GM23338 (cell line): Measurements from ENCODE around the gene CDC45. TPM values are rescaled to one million over a fixed set of nuclear protein-coding genes. Genes with fewer than 3 reads are reported as not detected.

Experiments
- ATAC-seq: fragments of 200-7000 bp; cut with Tn5 transposase; 3 replicates; pipeline ENCODE4 v1.9.1; 2020
- DNase-seq: peaks from one replicate; pipeline ENCODE4 v3.0.0-alpha.2; 2015; ENCODE audit warnings: low spot score
- H2AFZ ChIP-seq: fragments of 200-600 bp; sonication (generic); 2 replicates; pipeline ENCODE4 v1.8.0; 2016; ENCODE audit warnings: antibody characterized with exemption, mild to moderate bottlenecking, moderate library complexity
- H3F3A ChIP-seq: fragments of 200-600 bp; sonication (generic); replicated peaks from 2 replicates; pipeline ENCODE4 v1.8.0; 2017; ENCODE audit warnings: antibody characterized with exemption, mixed run types, low read depth
- H3K27ac ChIP-seq: fragments of 200-600 bp; sonication (generic); 2 replicates; pipeline ENCODE4 v1.6.1; 2016; ENCODE audit warnings: low read depth
- H3K27me3 ChIP-seq: fragments of 200-600 bp; sonication (generic); 2 replicates; pipeline ENCODE4 v1.8.0; 2016; ENCODE audit warnings: mild to moderate bottlenecking, mixed run types, moderate library complexity; ENCODE audit not compliant: insufficient read depth
- H3K36me3 ChIP-seq: fragments of 200-600 bp; sonication (generic); 2 replicates; pipeline ENCODE4 v1.8.0; 2016; ENCODE audit warnings: mild to moderate bottlenecking; ENCODE audit not compliant: insufficient read depth
- H3K4me1 ChIP-seq: fragments of 200-600 bp; sonication (generic); 2 replicates; pipeline ENCODE4 v1.8.0; 2016; ENCODE audit warnings: mild to moderate bottlenecking, moderate library complexity; ENCODE audit not compliant: insufficient read depth
- H3K4me2 ChIP-seq: fragments of 200-600 bp; sonication (generic); 2 replicates; pipeline ENCODE4 v1.7.1; 2017; ENCODE audit warnings: mixed run types
- H3K4me3 ChIP-seq: fragments of 200-600 bp; sonication (generic); 2 replicates; pipeline ENCODE4 v1.6.1; 2016; ENCODE audit warnings: mixed run types
- H3K79me2 ChIP-seq: fragments of 200-600 bp; sonication (generic); replicated peaks from 2 replicates; pipeline ENCODE4 v1.8.0; 2017; ENCODE audit warnings: mild to moderate bottlenecking; ENCODE audit not compliant: insufficient read depth
- H3K9me2 ChIP-seq: fragments of 200-600 bp; sonication (generic); 2 replicates; pipeline ENCODE4 v1.8.0; 2017; ENCODE audit not compliant: insufficient read depth
- H4K20me1 ChIP-seq: fragments of 200-600 bp; sonication (generic); replicated peaks from 2 replicates; pipeline ENCODE4 v1.8.0; 2017; ENCODE audit warnings: mild to moderate bottlenecking; ENCODE audit not compliant: insufficient read depth
- H3K27ac Mint-ChIP-seq: 2 replicates; pipeline ENCODE4 v1.8.0; 2020; ENCODE audit warnings: inconsistent platforms, mild to moderate bottlenecking, moderate library complexity, mixed read lengths
- H3K27me3 Mint-ChIP-seq: 3 replicates; pipeline ENCODE4 v1.8.0; 2022; ENCODE audit warnings: low read depth, mild to moderate bottlenecking, moderate library complexity, mixed read lengths, inconsistent platforms; ENCODE audit not compliant: insufficient read depth, poor library complexity
- H3K36me3 Mint-ChIP-seq: 3 replicates; pipeline ENCODE4 v1.8.0; 2021; ENCODE audit warnings: low read depth, mild to moderate bottlenecking, inconsistent platforms, moderate library complexity, mixed read lengths
- H3K4me1 Mint-ChIP-seq: 3 replicates; pipeline ENCODE4 v1.8.0; 2020; ENCODE audit warnings: mild to moderate bottlenecking, inconsistent platforms, mixed read lengths
- H3K4me3 Mint-ChIP-seq: 3 replicates; pipeline ENCODE4 v1.8.0; 2021; ENCODE audit warnings: moderate library complexity, mild to moderate bottlenecking, inconsistent platforms, mixed read lengths
- H3K9me3 Mint-ChIP-seq: 3 replicates; pipeline ENCODE4 v1.8.0; 2020; ENCODE audit warnings: moderate library complexity, mild to moderate bottlenecking, inconsistent platforms, mixed read lengths
- CREB1 ChIP-seq: fragments of 250-450 bp; sonication (Bioruptor Pico); IDR thresholded peaks from 2 replicates; pipeline ENCODE4 v1.5.0; 2020; ENCODE audit warnings: low read depth, mild to moderate bottlenecking, moderate library complexity
- CTCF ChIP-seq, 2 experiments: fragments of 200-600 bp in 1 of 2; sonication (generic) in 1 of 2; conservative IDR thresholded peaks; 2 replicates each; pipeline versions ENCODE4 v1.5.1 to v1.6.1; 2016 to 2017; ENCODE audit warnings: antibody characterized with exemption in 2 of 2, low read depth in 2 of 2, mild to moderate bottlenecking in 2 of 2, moderate library complexity in 1 of 2
- EZH2 ChIP-seq: fragments of 200-600 bp; sonication (generic); IDR thresholded peaks from one replicate; pipeline ENCODE4 v1.8.0; 2017; ENCODE audit warnings: antibody characterized with exemption, mild to moderate bottlenecking, low read depth; ENCODE audit not compliant: unreplicated experiment
- EZH2phosphoT487 ChIP-seq: fragments of 200-600 bp; sonication (generic); IDR thresholded peaks from one replicate; pipeline ENCODE4 v1.8.1; 2018; ENCODE audit warnings: antibody characterized with exemption; ENCODE audit not compliant: unreplicated experiment
- JUNB ChIP-seq: IDR thresholded peaks from one replicate; pipeline ENCODE4 v1.6.1; 2016; ENCODE audit warnings: antibody characterized with exemption; ENCODE audit not compliant: unreplicated experiment
- NANOG ChIP-seq: IDR thresholded peaks from 2 replicates; pipeline ENCODE4 v1.6.1; 2016; ENCODE audit warnings: antibody characterized with exemption, borderline replicate concordance
- POLR2AphosphoS5 ChIP-seq: IDR thresholded peaks from 2 replicates; pipeline ENCODE4 v1.6.1; 2016; ENCODE audit warnings: antibody characterized with exemption, low read depth
- REST ChIP-seq: IDR thresholded peaks from one replicate; pipeline ENCODE4 v1.6.1; 2018; ENCODE audit warnings: antibody characterized with exemption; ENCODE audit not compliant: unreplicated experiment
- STAT1 ChIP-seq: IDR thresholded peaks from one replicate; pipeline ENCODE4 v1.6.1; 2016; ENCODE audit warnings: antibody characterized with exemption; ENCODE audit not compliant: unreplicated experiment
- ZNF114 ChIP-seq: fragments of 250-450 bp; sonication (Bioruptor Pico); IDR thresholded peaks from 2 replicates; pipeline ENCODE4 v1.5.0; 2020; ENCODE audit warnings: mild to moderate bottlenecking, moderate library complexity
- ZNF331 ChIP-seq: fragments of 250-450 bp; sonication (Bioruptor Pico); IDR thresholded peaks from 2 replicates; pipeline ENCODE4 v1.5.0; 2020; ENCODE audit warnings: low read depth, mild to moderate bottlenecking, moderate library complexity
- polyA plus RNA-seq: library from polyadenylated mRNA; unstranded; fragments of >200 nt; fragmentation: Nextera tagmentation; extraction: Ambion mirVana; gene quantifications from 2 replicates; pipeline ENCODE4 v1.2.1, GENCODE V29; 2016
- total RNA-seq: library from RNA; depleted of rRNA; stranded (reverse); fragments of >200 nt; shearing (Covaris generic); gene quantifications from 2 replicates; pipeline ENCODE4 v1.2.3, GENCODE V29; 2014

Gene CDC45
- total and polyA plus RNA-seq, 2 experiments from 2014 or later = 29.0 to 30.3 TPM

- Histone ChIP-seq H3K4me1 (no peaks in the 10 kb centered on the region), H3K27ac (no peak overlapping the region), H3K4me3 (no peak overlapping the region), H4K20me1 (no peaks in the 10 kb centered on the region), H3K27me3 (no peaks in the 10 kb centered on the region), H3K36me3 (no peaks in the 10 kb centered on the region), H3K9me2 (no peaks in the 10 kb centered on the region), H3F3A (no peaks in the 10 kb centered on the region), H3K4me2 (no peak overlapping the region), H3K79me2 (no peaks in the 10 kb centered on the region), H2AFZ (no peak overlapping the region)
- H3K27ac Mint-ChIP-seq = no peak overlapping the region
- peaks cover 12% of the 10 kb centered on the region; the same call in 2 of the 3 replicates for H3K4me1 Mint-ChIP-seq
- ATAC-seq = no peak
- no peaks in the 10 kb centered on the region for H3K36me3 Mint-ChIP-seq
- H3K4me3 Mint-ChIP-seq = no peak overlapping the region
- TF ChIP-seq REST (no peak), NANOG (no peak), ZNF114 (CRISPR knock-in tag) (no peak), JUNB (no peak), POLR2AphosphoS5 (no peak), STAT1 (no peak)
- no peak for DNase-seq
- H3K27me3 Mint-ChIP-seq = peaks cover 3% of the 10 kb centered on the region
- no peaks in the 10 kb centered on the region for H3K9me3 Mint-ChIP-seq
Observed at GRCh38 chr22:19569276-19569640, 89.5 kb downstream of the CDC45 start.

GRCh38 chr22:19569976-19570375 is 90.3 kb downstream of the CDC45 start:
- Mint-ChIP-seq H3K4me3 (no peak overlapping the region), H3K36me3 (no peaks in the 10 kb centered on the region)
- H3K79me2 ChIP-seq = no peaks in the 10 kb centered on the region

More at GRCh38 chr22:19569976-19570375, 90.3 kb downstream of the CDC45 start:
- no peak overlapping the region for H2AFZ ChIP-seq
- peaks cover 12% of the 10 kb centered on the region; the same call in 2 of the 3 replicates for H3K4me1 Mint-ChIP-seq
- TF ChIP-seq EZH2 (no peak), POLR2AphosphoS5 (no peak), ZNF331 (no peak), CTCF (conservative IDR thresholded peaks at IDR 0.05; ENCODE audit: low read depth in 2 of 2) (no peak), REST (no peak), CREB1 (CRISPR knock-in tag) (no peak), EZH2phosphoT487 (no peak)
- ATAC-seq (no peak), DNase-seq (no peak)
- no peak overlapping the region for H3K27ac Mint-ChIP-seq
- H3K4me2 ChIP-seq = no peak overlapping the region
- H3K4me3 ChIP-seq = no peak overlapping the region
- H3F3A ChIP-seq = no peaks in the 10 kb centered on the region
- H3K27me3 ChIP-seq = no peaks in the 10 kb centered on the region
- peaks cover 3% of the 10 kb centered on the region for H3K27me3 Mint-ChIP-seq
- no peaks in the 10 kb centered on the region for H3K4me1 ChIP-seq
- no peaks in the 10 kb centered on the region for H3K9me2 ChIP-seq
- no peaks in the 10 kb centered on the region for H3K9me3 Mint-ChIP-seq
- H3K36me3 ChIP-seq = no peaks in the 10 kb centered on the region
- H4K20me1 ChIP-seq = no peaks in the 10 kb centered on the region
- H3K27ac ChIP-seq = no peak overlapping the region
